Gastrocnemius medialis (tissue), 4 donors: Measurements from ENCODE around the gene KANTR.

Source experiments
- POLR2A ChIP-seq, 2 donors: fragments of 450-650 bp; IDR thresholded peaks; one replicate each; pipeline ENCODE4 v1.6.1; 2017; ENCODE audit warnings: antibody characterized with exemption in 2 of 2, mild to moderate bottlenecking in 2 of 2, moderate library complexity in 2 of 2
- TF ChIP-seq, protein P1 (sequence below), 5 experiments: fragments of 450-650 bp in 3 of 5; fragments of 200-600 bp in 2 of 5; sonication (generic) in 2 of 5; IDR thresholded peaks in 4 of 5; conservative IDR thresholded peaks in 1 of 5; 1 replicate in 4 of 5; 2 replicates in 1 of 5; pipeline ENCODE4 v1.5.1; 2016 to 2019; ENCODE audit warnings: antibody characterized with exemption in 5 of 5, mild to moderate bottlenecking in 3 of 5, moderate library complexity in 3 of 5

DNA sequence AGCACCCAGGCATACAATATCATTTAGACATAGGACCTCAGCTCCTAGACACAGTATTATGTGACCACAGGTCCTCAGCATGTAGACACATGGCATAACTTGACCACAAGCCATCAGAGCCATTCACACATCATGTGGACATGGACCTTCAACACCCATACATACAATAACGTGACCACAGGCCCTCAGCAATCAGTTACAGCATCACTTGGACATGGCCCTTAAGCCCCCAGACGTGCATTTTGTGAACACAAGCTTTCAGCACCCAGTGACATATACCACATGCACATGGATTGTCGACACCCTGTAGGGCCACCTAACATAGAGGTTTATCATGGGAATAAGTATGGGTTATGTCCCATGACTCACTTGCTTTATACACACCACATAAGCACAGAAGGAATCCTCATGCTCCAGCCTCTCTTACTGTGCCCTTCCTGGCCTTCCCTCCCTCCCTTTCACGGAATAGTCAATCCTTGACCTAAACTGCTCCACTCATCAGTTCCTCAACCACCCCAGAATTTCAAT lies 9.8 kb upstream of the KANTR start:
- no peak for TF ChIP-seq POLR2A (IDR thresholded peaks at IDR 0.05)
- TF ChIP-seq, protein P1, sequence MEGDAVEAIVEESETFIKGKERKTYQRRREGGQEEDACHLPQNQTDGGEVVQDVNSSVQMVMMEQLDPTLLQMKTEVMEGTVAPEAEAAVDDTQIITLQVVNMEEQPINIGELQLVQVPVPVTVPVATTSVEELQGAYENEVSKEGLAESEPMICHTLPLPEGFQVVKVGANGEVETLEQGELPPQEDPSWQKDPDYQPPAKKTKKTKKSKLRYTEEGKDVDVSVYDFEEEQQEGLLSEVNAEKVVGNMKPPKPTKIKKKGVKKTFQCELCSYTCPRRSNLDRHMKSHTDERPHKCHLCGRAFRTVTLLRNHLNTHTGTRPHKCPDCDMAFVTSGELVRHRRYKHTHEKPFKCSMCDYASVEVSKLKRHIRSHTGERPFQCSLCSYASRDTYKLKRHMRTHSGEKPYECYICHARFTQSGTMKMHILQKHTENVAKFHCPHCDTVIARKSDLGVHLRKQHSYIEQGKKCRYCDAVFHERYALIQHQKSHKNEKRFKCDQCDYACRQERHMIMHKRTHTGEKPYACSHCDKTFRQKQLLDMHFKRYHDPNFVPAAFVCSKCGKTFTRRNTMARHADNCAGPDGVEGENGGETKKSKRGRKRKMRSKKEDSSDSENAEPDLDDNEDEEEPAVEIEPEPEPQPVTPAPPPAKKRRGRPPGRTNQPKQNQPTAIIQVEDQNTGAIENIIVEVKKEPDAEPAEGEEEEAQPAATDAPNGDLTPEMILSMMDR (IDR thresholded peaks at IDR 0.05 in 4 of 5, conservative IDR thresholded peaks at IDR 0.05 in 1 of 5): no peak
